Central memory CD8-positive, alpha-beta T cell (primary cell): ENCODE measurements around the gene MCHR2.

ENCODE experiments used
- ATAC-seq: fragments of 150-1000 bp; cut with Tn5 transposase; replicated peaks from 2 replicates; pipeline ENCODE4 v1.10.0; 2022; ENCODE audit warnings: mild to moderate bottlenecking, moderate FRiP score, moderate number of reproducible peaks; ENCODE audit not compliant: poor library complexity, severe bottlenecking; ENCODE audit errors: extremely low read depth
- DNase-seq, 2 donors: peaks; one replicate each; pipeline ENCODE4 v3.0.0; 2021; ENCODE audit warnings: low spot score in 2 of 2
- H3K27ac Mint-ChIP-seq: one replicate; pipeline ENCODE4 v1.8.0; 2022; ENCODE audit warnings: low read depth, mild to moderate bottlenecking, moderate library complexity, mixed read lengths
- H3K27me3 Mint-ChIP-seq: one replicate; pipeline ENCODE4 v1.8.0; 2022; ENCODE audit warnings: mixed read lengths
- H3K36me3 Mint-ChIP-seq: one replicate; pipeline ENCODE4 v1.8.0; 2022; ENCODE audit warnings: mild to moderate bottlenecking, moderate library complexity, mixed read lengths; ENCODE audit not compliant: insufficient read depth
- H3K4me1 Mint-ChIP-seq: one replicate; pipeline ENCODE4 v1.8.0; 2022; ENCODE audit warnings: mixed read lengths
- H3K4me3 Mint-ChIP-seq: one replicate; pipeline ENCODE4 v1.8.0; 2022; ENCODE audit warnings: mild to moderate bottlenecking, moderate library complexity, mixed read lengths
- H3K9me3 Mint-ChIP-seq: one replicate; pipeline ENCODE4 v1.8.0; 2022; ENCODE audit warnings: mixed read lengths

MCHR2 gene

DNA sequence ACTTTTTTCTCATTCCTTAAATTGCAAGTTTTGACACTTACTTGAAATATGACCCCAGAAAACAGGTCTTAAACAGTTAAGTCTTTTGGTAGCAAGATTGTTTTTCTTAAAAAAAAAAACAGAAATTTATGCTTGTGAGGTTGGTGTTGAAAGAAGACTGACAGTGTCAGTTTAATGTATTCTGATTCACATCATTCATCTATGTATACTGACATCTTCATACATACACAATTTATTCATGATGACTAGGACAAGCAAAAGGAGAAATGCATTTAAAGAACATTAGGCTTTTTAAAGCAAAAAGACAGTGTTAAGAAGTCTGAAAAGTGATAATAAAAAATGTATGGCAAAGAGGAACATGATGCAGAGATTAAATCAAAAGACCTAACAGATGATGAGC, 27.0 kb downstream of the MCHR2 start:
- H3K9me3 Mint-ChIP-seq, result no peaks in the 10 kb centered on the region
- ATAC-seq (no peak), DNase-seq (no peak)
- no peak overlapping the region for H3K4me3 Mint-ChIP-seq
- H3K4me1 Mint-ChIP-seq, result no peaks in the 10 kb centered on the region
- H3K27ac Mint-ChIP-seq, result no peak overlapping the region
- no peaks in the 10 kb centered on the region for H3K36me3 Mint-ChIP-seq
- H3K27me3 Mint-ChIP-seq, result no peaks in the 10 kb centered on the region

- Mint-ChIP-seq H3K27me3 (no peaks in the 10 kb centered on the region), H3K4me1 (no peaks in the 10 kb centered on the region), H3K36me3 (no peaks in the 10 kb centered on the region), H3K9me3 (no peaks in the 10 kb centered on the region), H3K27ac (no peak overlapping the region), H3K4me3 (no peak overlapping the region)
- ATAC-seq, result no peak
- DNase-seq, result no peak
Observed at GRCh38 chr6:99960027-99960426, 34.0 kb downstream of the MCHR2 start.

DNA sequence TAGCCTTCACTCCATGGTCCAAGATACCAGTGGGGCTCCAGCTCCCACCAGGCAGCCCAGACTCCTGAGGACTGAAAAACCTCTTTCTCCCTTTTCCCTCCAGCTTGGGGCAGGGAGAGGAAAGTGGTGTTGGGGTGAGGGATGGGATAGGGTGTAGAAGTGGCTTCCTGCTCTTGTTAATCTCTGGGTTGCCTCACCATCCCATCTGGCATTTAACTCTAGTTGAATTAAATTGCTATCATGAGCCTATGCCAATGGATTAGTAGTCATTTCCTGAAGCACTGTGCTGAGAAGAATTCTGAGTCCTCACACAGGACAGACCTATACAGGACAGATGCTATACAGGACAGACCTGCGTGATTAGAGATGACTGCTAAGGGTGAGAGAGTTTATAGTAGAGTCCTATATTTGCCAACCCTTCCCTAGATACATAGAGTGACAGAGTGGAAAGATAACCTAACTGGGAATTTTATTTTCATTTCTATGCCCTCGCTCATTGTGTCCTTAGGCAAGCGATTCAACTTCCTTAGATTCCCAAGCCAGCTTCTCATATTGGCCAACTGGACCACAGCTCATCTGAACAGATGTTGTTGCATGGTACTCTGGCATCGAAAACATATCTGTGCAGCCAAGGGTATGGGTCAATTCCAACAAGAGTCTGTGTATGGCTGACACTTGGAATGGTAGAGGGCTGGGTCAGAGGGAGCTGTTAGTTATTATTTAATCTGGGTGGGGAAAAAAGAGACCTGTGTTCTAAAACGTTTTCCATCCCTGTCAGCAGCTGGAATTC, 42.8 kb downstream of the MCHR2 start:
- H3K4me1 Mint-ChIP-seq, result no peaks in the 10 kb centered on the region
- no peak overlapping the region for H3K27ac Mint-ChIP-seq
- ATAC-seq (no peak), DNase-seq (no peak)
- H3K27me3 Mint-ChIP-seq, result no peaks in the 10 kb centered on the region
- H3K4me3 Mint-ChIP-seq, result no peak overlapping the region
- peaks cover 2% of the 10 kb centered on the region for H3K36me3 Mint-ChIP-seq
- no peaks in the 10 kb centered on the region for H3K9me3 Mint-ChIP-seq

DNA sequence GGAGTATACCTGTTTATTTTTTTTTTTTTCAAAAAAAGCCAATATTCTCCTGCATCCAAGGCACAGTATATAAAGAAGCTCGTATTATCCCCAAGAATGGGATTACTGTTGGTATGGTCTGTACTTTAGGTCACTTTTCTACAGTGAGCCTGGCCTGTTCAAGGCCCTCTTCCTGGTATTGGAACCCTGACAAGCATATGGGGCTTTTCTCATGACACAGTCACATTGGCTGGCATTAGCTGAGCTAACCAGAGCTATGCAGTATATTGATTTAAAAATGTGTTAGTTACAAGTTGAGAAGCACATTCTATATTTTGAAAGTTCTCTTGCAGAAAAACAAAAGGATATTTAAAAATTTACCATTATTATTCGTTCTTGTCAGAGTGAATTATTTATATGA, 48.0 kb downstream of the MCHR2 start:
- peaks cover 2% of the 10 kb centered on the region for H3K36me3 Mint-ChIP-seq
- H3K27ac Mint-ChIP-seq, result no peak overlapping the region
- peaks cover 19% of the 10 kb centered on the region for H3K27me3 Mint-ChIP-seq
- no peaks in the 10 kb centered on the region for H3K4me1 Mint-ChIP-seq
- DNase-seq, result no peak
- peaks cover 5% of the 10 kb centered on the region for H3K9me3 Mint-ChIP-seq
- no peak overlapping the region for H3K4me3 Mint-ChIP-seq
- no peak for ATAC-seq

DNA sequence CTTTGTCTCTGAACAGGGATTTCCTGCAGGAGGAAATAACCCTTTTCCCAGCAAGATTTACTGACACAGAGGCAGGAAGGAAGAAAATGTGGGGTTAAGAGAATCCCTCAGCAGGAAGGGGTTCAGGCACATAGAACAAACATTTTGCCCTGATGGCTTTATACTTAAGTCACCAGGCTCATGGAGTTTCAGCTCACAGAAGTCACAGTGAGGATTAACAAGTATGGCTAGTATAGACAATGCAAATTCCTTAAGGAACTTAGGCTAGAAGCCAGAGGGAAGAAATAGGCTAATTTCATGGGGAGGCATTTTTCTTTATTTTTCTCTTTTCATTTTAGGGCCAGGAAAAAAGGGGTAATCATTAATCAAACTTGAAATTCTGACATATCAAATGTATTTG, 50.2 kb downstream of the MCHR2 start:
- Mint-ChIP-seq H3K9me3 (peaks cover 5% of the 10 kb centered on the region), H3K4me1 (no peaks in the 10 kb centered on the region), H3K4me3 (no peak overlapping the region), H3K27me3 (peaks cover 19% of the 10 kb centered on the region), H3K36me3 (peaks cover 2% of the 10 kb centered on the region), H3K27ac (no peak overlapping the region)
- DNase-seq (no peak), ATAC-seq (no peak)

GRCh38 chr6:99940582-99940981, 53.4 kb downstream of the MCHR2 start:
- H3K36me3 Mint-ChIP-seq, result no peaks in the 10 kb centered on the region
- DNase-seq (no peak), ATAC-seq (no peak)
- H3K4me3 Mint-ChIP-seq, result no peak overlapping the region
- H3K27me3 Mint-ChIP-seq, result peaks cover 19% of the 10 kb centered on the region
- peaks cover 5% of the 10 kb centered on the region for H3K9me3 Mint-ChIP-seq
- no peaks in the 10 kb centered on the region for H3K4me1 Mint-ChIP-seq
- H3K27ac Mint-ChIP-seq, result no peak overlapping the region

GRCh38 chr6:99933129-99933528, 60.9 kb downstream of the MCHR2 start:
- ATAC-seq (no peak), DNase-seq (no peak)
- H3K9me3 Mint-ChIP-seq, result peaks cover 5% of the 10 kb centered on the region
- no peaks in the 10 kb centered on the region for H3K4me1 Mint-ChIP-seq
- H3K27ac Mint-ChIP-seq, result no peak overlapping the region
- no peaks in the 10 kb centered on the region for H3K36me3 Mint-ChIP-seq
- H3K27me3 Mint-ChIP-seq, result peaks cover 9% of the 10 kb centered on the region
- no peak overlapping the region for H3K4me3 Mint-ChIP-seq

- Mint-ChIP-seq H3K9me3 (no peaks in the 10 kb centered on the region), H3K36me3 (no peaks in the 10 kb centered on the region), H3K27me3 (peaks cover 18% of the 10 kb centered on the region), H3K4me3 (no peak overlapping the region), H3K27ac (no peak overlapping the region), H3K4me1 (no peaks in the 10 kb centered on the region)
- ATAC-seq (no peak), DNase-seq (no peak)
Observed at GRCh38 chr6:99912657-99913056, 81.4 kb downstream of the MCHR2 start.

DNA sequence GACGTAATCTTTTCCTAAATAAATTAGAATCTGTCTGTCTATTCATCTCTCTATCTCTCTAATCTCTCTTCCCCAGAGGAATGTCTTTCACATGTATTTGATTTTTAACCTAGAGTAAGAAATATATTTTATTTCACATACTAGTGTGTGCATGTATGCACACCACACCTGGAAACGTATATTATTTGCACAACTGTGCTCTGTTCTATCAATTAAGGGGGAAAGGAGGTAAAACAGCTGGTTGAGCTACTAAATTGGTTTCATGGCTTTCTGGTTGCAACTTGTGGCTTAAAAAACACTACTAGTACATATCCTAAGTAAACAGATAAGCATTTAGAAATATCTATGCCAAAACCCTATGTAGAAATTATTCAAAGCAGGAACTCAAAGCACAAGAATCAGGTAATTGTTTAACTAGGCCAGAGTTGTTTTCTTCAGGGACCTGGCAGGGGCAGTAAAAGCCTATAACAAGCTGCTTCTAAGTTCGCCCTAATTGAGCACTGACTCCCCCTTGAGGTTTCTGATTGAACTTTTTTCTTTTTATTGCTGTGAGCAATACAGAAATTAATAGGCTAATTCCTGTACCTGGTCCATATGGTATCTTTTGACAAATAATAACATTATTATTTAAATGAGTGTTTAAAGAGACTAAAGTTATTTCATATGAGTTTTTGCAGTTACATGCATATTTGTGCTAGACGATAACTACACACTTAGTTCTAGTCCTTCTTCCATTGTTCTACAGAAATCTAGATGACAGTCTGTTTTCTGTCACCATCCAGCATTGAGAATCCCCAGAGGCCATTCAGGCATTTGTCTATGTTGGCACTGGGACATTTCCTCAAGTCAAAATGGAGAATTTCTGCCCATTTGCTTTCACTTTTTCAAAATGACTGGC, 88.6 kb downstream of the MCHR2 start:
- Mint-ChIP-seq H3K4me1 (no peaks in the 10 kb centered on the region), H3K9me3 (no peaks in the 10 kb centered on the region), H3K27ac (no peak overlapping the region), H3K36me3 (no peaks in the 10 kb centered on the region), H3K27me3 (peaks cover 62% of the 10 kb centered on the region), H3K4me3 (no peak overlapping the region)
- DNase-seq (no peak), ATAC-seq (no peak)

DNA sequence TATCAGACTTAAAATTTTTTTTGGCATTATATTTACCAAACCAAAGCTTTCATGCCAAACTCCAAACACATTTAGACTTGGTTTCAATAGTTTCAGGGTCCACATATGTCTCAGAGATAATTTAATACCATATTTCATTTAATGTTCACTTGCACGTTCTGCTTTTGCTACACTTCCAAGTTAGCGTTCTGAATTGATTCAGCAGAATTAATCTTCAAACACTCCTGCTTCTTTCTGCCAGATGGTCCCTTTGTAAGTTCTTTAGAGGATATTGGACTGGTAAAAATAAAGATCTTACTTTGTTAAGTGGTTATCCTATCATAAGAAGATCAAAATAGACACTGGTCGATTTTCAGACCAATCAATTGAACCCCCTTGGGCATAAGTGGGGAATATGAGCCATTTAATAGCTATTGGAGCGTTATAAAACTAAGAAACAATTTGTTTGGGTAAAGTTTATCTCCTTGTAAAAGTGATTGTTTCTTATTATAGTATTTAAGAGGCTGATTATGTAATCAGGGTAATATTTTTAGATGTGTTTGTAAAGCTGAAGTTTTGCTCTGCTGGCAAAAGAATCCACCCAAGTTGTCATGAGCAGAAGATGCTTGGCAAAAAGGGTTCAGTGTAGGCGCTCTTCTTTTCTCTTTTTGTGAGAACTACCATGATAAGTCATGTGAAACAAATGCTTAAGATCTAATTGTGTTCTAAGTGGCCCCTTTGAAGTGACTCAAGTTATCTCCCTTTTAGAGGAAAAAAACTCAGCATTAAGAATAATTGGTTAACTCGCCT, 92.2 kb downstream of the MCHR2 start:
- H3K9me3 Mint-ChIP-seq, result no peaks in the 10 kb centered on the region
- ATAC-seq (no peak), DNase-seq (no peak)
- peaks cover 49% of the 10 kb centered on the region for H3K27me3 Mint-ChIP-seq
- H3K36me3 Mint-ChIP-seq, result no peaks in the 10 kb centered on the region
- no peaks in the 10 kb centered on the region for H3K4me1 Mint-ChIP-seq
- H3K4me3 Mint-ChIP-seq, result no peak overlapping the region
- H3K27ac Mint-ChIP-seq, result no peak overlapping the region

- Mint-ChIP-seq H3K27me3 (peaks cover 44% of the 10 kb centered on the region), H3K4me3 (no peak overlapping the region), H3K4me1 (no peaks in the 10 kb centered on the region), H3K27ac (no peak overlapping the region), H3K36me3 (no peaks in the 10 kb centered on the region), H3K9me3 (no peaks in the 10 kb centered on the region)
- no peak for DNase-seq
- ATAC-seq, result no peak
Observed at GRCh38 chr6:99894815-99895214, 99.2 kb downstream of the MCHR2 start.

- H3K27ac Mint-ChIP-seq, result no peak overlapping the region
- H3K4me3 Mint-ChIP-seq, result no peak overlapping the region
- no peak for ATAC-seq
- H3K4me1 Mint-ChIP-seq, result no peaks in the 10 kb centered on the region
- H3K9me3 Mint-ChIP-seq, result no peaks in the 10 kb centered on the region
- H3K27me3 Mint-ChIP-seq, result peaks cover 20% of the 10 kb centered on the region
- DNase-seq, result no peak
- peaks cover 3% of the 10 kb centered on the region for H3K36me3 Mint-ChIP-seq
Observed at GRCh38 chr6:99887066-99887465, 107.0 kb downstream of the MCHR2 start.
